HG02870 (cell line): Measurements from ENCODE around the gene ZKSCAN4.

Experiments used
- ATAC-seq: cut with Tn5 transposase; IDR thresholded peaks from one replicate; pipeline ENCODE4 v1.9.1; 2021; ENCODE audit warnings: mild to moderate bottlenecking, moderate library complexity; ENCODE audit not compliant: unreplicated experiment

ZKSCAN4 gene

DNA sequence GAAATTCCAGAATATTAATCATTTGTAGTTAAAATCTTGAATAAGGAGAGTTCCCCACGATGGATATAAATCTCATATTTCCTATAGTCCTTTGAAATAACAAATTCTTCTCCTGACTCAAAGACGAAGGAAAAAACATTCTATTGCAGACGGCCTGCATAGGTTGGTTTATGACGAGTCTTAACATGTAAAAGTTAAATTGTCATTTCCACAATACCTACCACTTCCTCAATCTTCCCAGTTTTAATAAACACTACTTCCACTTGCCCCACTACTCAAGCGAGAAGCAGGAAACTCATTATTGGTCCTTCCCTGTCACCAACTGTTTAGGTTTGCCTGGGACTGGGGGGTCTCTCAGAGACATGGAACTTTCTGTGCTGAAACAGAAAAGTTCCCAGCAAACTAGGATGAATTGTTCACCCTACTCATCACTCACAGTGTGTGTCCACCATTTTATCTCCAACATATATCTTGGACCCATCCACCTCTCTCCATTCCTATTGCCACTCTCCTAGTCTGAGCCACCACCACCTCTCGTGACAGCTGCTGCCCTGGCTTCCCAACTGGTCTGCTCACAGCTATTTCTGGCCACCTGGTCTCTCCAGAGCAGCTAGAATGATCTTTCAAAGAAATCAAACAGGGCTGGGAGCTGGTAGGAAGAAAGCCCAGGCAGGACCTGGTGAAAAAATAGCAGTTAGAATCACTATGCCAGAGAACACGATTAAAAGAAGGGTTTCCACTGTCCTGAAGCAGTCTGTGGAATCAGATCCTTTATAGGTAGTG is 42.1 kb downstream of the ZKSCAN4 start:
- no peak for ATAC-seq

DNA sequence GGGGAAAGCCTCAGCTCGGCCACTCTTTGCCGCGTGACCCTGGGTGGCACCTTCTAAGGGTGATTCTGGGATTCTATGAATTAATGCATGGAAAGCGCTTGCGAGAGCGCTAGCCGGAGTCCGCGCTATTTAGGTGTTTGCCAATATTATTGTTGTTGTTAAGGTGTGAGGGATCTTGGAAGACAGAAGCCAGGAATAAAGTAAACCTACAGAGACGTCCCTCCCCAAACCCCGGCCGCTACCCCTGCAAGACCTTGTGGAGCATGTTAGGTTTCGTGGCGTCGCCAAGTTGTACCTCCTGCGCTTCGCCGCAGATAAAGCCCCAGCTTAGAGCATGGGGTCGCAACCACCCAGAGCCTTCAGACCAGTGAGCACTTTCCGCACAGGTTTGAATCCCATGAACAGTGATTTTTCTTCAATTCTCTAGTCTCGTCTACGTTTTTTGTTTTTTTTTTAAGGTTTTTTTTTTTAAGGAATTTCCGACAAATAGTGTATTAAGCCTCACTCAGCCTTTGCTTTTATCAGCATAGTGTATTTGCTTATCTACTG is 43.9 kb downstream of the ZKSCAN4 start:
- ATAC-seq, result no peak

DNA sequence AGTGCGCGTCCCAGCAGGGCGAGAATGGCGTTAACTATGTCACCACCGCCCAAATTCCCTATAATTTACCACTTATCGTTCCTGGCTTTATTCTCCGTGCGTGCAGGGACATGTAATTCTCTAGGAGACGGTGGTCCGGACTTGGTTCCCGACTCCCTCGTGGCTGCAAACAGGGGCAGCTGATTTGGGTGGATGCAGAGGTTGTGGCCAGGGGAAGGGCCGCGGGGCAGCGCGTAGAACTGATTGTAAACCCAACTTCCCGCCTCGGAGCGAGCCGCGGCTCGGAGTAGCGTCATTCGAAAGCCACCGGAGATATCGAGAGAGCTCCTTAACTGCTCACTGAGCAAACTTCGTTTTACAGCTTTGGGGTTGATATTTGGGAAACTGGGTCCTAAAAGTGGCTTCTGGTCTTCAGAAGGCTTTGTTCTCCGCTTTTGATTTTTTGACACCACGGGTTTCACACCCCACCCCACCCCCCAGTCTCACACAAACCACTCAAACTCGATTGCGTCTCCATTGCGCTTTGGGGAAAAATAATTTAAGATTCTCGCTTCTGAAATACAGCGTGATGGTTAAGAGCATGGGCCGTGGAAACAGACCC is 44.5 kb downstream of the ZKSCAN4 start:
- no peak for ATAC-seq

DNA sequence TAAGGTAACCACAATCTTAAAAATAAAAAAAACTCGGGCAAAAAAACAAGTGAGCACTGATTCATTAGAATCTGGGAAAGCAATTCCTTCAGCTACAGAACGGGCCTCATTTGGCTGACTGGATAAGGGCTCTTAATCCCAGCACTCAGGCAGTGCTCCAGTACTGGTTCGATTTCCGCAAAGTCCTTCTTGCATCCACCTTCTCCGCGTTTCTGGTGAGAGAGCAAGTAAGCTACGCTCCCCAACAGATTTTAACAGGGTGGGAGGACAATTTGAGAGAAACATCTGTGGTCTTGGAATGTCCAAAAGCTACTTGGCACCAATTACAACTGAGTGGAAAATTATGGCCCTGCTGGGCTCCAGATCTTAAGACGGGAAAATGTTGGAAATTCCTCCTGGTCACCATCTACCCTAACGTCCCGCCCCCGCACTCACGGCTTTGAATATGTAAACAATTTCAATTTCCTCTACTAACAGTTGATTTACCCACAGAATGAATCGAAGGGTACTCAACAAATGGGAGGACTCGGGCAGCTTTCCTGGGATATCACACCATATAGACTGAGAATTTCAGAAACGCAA is 45.0 kb downstream of the ZKSCAN4 start:
- ATAC-seq, result no peak

DNA sequence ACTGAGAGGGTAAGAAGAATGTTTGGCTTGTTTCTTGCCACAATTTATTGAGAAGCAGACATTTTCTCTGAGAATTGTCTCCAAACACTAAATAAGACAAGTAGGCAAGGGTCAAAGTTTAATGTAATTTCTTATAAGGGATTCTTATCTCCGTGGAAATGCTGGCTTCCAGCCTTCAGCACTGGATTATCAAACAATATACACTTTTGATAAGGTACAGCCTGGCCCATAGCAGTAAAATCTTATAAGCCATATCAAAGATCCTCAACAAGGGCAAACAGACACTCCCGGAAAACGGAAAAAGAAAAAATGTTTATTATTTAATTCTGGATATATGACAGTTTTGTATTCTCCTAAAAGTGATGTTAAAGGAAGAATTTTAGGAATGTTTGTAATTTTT is 45.5 kb downstream of the ZKSCAN4 start:
- no peak for ATAC-seq

DNA sequence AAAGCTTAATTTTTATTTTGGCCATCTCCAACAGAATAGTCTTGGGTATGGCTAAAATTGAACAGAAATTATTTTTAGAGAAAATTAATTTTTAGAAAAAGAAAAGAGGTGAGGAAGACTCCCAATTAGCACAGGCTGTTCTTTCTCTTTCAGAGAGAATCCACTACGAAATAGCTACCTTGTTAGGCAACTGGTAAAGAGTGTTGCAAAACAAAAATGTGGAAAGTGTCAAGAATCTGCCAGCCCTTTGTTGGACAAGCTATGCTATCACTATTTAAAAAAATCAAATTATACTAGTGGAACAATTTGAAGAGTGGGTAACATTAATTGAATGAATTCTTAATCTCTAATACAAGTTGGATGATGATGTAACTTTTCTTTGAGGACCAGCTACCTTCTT is 46.2 kb downstream of the ZKSCAN4 start:
- no peak for ATAC-seq

DNA sequence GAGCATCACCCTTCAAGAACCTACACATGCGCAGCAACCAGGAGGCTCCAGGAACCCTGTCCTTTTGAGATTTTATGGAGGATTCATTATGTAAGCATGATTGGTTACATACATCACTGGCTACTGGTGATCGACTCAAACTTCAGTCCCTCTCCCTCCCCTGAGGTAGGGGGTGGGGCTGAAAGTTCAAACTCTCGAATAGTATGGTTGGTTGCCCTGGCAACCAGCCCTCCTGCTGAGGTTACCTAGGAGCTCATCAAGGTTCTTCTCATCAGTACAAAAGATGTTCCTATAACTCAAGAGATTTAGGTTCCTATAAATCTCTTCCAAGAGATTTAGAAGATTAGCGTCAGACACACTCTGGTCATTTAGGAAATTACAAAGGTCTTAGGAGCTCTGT is 48.9 kb downstream of the ZKSCAN4 start:
- ATAC-seq, result no peak

DNA sequence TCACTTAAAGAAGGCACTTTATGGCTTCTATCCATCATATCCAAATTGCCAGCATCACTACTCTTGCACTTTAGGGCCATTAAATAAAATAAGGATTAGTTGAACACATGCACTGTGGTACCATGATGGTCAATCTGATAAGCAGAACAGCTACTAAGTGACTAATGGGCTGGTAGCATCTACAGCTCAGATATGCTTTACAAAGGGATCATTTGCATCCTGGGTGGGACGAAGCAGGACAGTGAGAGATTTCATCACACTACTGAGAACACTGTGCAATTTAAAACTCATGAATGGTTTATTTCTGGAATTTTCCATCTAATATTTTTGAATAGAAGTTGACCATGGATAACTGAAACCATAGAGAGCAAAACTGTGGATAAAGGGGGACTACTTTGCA is 52.0 kb downstream of the ZKSCAN4 start:
- ATAC-seq, result no peak
